K562 (cell line): ENCODE measurements around the gene LRRC37A3. TPM values are rescaled to one million over a fixed set of nuclear protein-coding genes. Genes with fewer than 3 reads are reported as not detected.
"Not testable (repeated sequence)": the region's sequence is repeated elsewhere in the genome, so short reads cannot be mapped to it uniquely, and the experiment has no call there.

Source experiments
- ATAC-seq: fragments of 200-7000 bp; cut with Tn5 transposase; 3 replicates; pipeline ENCODE4 v1.9.1; 2020; ENCODE audit warnings: moderate library complexity
- BruUV-seq: library from RNA; stranded (reverse); fragments of 400-500 nt; replicated peaks from 2 replicates; lab custom pipeline; 2021; lab: Mats Ljungman, UMichigan
- CTCF ChIA-PET: fragments of 300-600 bp; formaldehyde crosslinking; extraction: SDS; loops from one replicate; lab custom pipeline; 2021; ENCODE audit warnings: low intra/inter-chr PET ratio; lab: Yijun Ruan, JAX
- POLR2A ChIA-PET: fragments of 300-600, 350-650 bp; sonication (Branson Sonifier 250); formaldehyde crosslinking; extraction: SDS; loops from one replicate; lab custom pipeline; 2021; ENCODE audit warnings: antibody characterized with exemption, inconsistent platforms; lab: Yijun Ruan, JAX
- DNase-seq, 4 experiments: peaks; one replicate each; pipeline versions ENCODE4 v3.0.0 to v3.0.0-alpha.2; 2011 to 2018; ENCODE audit warnings: low spot score in 3 of 4, mixed read lengths in 3 of 4; ENCODE audit errors: extremely low read depth in 1 of 4
- FAIRE-seq: peaks from 2 replicates; lab custom pipeline; 2011; peaks lifted over from hg19 to GRCh38; lab: Jason Lieb, UNC
- H2AFZ ChIP-seq: 2 replicates; pipeline ENCODE4 v1.6.0; 2011; ENCODE audit warnings: low read depth, low read length, control low read depth, inconsistent platforms
- H3K27ac ChIP-seq: fragments of 200-600 bp; 3 replicates; pipeline ENCODE4 v1.8.0; 2011; ENCODE audit warnings: low read depth, mild to moderate bottlenecking, control low read depth, inconsistent platforms, low read length, moderate library complexity, mixed read lengths; ENCODE audit errors: extremely low read depth
- H3K27me3 ChIP-seq, 2 experiments: fragments of 300-600 bp in 1 of 2; 2 replicates in 1 of 2; 3 replicates in 1 of 2; pipeline versions ENCODE4 v1.6.0 to v1.8.0; 2011; ENCODE audit warnings: inconsistent platforms in 2 of 2, low read length in 2 of 2, mild to moderate bottlenecking in 1 of 2, mixed read lengths in 1 of 2, moderate library complexity in 1 of 2; ENCODE audit not compliant: control insufficient read depth in 2 of 2, insufficient read depth in 2 of 2
- H3K36me3 ChIP-seq: fragments of 300-600 bp; 3 replicates; pipeline ENCODE4 v1.8.0; 2011; ENCODE audit warnings: mild to moderate bottlenecking, low read length, inconsistent platforms; ENCODE audit not compliant: control insufficient read depth, insufficient read depth
- H3K4me1 ChIP-seq, 2 experiments: fragments of 200-600 bp in 1 of 2; replicated peaks in 1 of 2; 2 replicates in 1 of 2; 3 replicates in 1 of 2; pipeline versions ENCODE4 v1.5.1 to v1.8.0; 2011; ENCODE audit warnings: inconsistent platforms in 2 of 2, low read length in 2 of 2, mild to moderate bottlenecking in 1 of 2, mixed read lengths in 1 of 2, moderate library complexity in 1 of 2; ENCODE audit not compliant: control insufficient read depth in 2 of 2, insufficient read depth in 2 of 2
- H3K4me2 ChIP-seq: 2 replicates; pipeline ENCODE4 v1.6.1; 2011; ENCODE audit warnings: low read length, control low read depth, inconsistent platforms, mixed read lengths; ENCODE audit not compliant: insufficient read depth
- H3K4me3 ChIP-seq: fragments of 200-600 bp; sonication (generic), shearing (Covaris generic); 2 replicates; pipeline ENCODE4 v1.5.1; 2016; ENCODE audit warnings: control low read depth, inconsistent platforms
- H3K79me2 ChIP-seq: fragments of 200-600 bp; 3 replicates; pipeline ENCODE4 v1.8.0; 2011; ENCODE audit warnings: low read length, inconsistent platforms; ENCODE audit not compliant: control insufficient read depth, insufficient read depth
- H3K9ac ChIP-seq, 2 experiments: 2 replicates each; pipeline versions ENCODE4 v1.6.0 to v1.6.1; 2011; ENCODE audit warnings: low read depth in 2 of 2, low read length in 2 of 2, control low read depth in 1 of 2, inconsistent platforms in 1 of 2, mild to moderate bottlenecking in 1 of 2, mixed read lengths in 1 of 2; ENCODE audit not compliant: insufficient read depth in 1 of 2
- H3K9me1 ChIP-seq: one replicate; pipeline ENCODE4 v1.6.0; 2011; ENCODE audit warnings: inconsistent platforms, mild to moderate bottlenecking, low read length, moderate library complexity; ENCODE audit not compliant: control insufficient read depth, insufficient read depth
- H3K9me3 ChIP-seq: replicated peaks from 2 replicates; pipeline ENCODE4 v1.5.1; 2011; ENCODE audit warnings: low read depth, low read length, inconsistent platforms; ENCODE audit not compliant: control insufficient read depth, insufficient read depth
- H4K20me1 ChIP-seq: replicated peaks from 2 replicates; pipeline ENCODE4 v1.6.1; 2011; ENCODE audit warnings: low read length, inconsistent platforms, mixed read lengths; ENCODE audit not compliant: control insufficient read depth, insufficient read depth
- DMBX1 ChIP-seq: fragments of 250-450 bp; sonication (Bioruptor Pico); IDR thresholded peaks from 2 replicates; pipeline ENCODE4 v1.8.0; 2022; ENCODE audit warnings: inconsistent platforms, mild to moderate bottlenecking, moderate library complexity, borderline replicate concordance
- FOSL1 ChIP-seq: fragments of 200-800 bp; sonication (Bioruptor generic); conservative IDR thresholded peaks from 2 replicates; pipeline ENCODE4 v1.6.1; 2016; ENCODE audit warnings: missing genetic modification characterization, missing compliant biosample characterization
- MAFG ChIP-seq: fragments of 450-650 bp; conservative IDR thresholded peaks from 2 replicates; pipeline ENCODE4 v1.6.1; 2016; ENCODE audit warnings: missing genetic modification characterization, missing compliant biosample characterization
- MEF2D ChIP-seq: conservative IDR thresholded peaks from 2 replicates; pipeline ENCODE4 v1.6.1; 2016; ENCODE audit warnings: low read depth, missing genetic modification characterization, missing compliant biosample characterization
- NR2C1 ChIP-seq, 2 experiments: fragments of 450-650 bp; IDR thresholded peaks; 2 replicates each; pipeline ENCODE4 v1.6.1; 2017; ENCODE audit warnings: mild to moderate bottlenecking in 2 of 2, antibody characterized with exemption in 1 of 2, inconsistent platforms in 1 of 2, missing compliant biosample characterization in 1 of 2, missing genetic modification characterization in 1 of 2
- PTRF ChIP-seq: fragments of 450-650 bp; IDR thresholded peaks from 2 replicates; pipeline ENCODE4 v1.6.1; 2016; ENCODE audit warnings: mild to moderate bottlenecking, missing genetic modification characterization, missing compliant biosample characterization
- PTTG1 ChIP-seq: fragments of 450-650 bp; IDR thresholded peaks from 2 replicates; pipeline ENCODE4 v1.6.1; 2016; ENCODE audit warnings: low read depth, mild to moderate bottlenecking, missing genetic modification characterization, missing compliant biosample characterization
- PYGO2 ChIP-seq: fragments of 450-650 bp; IDR thresholded peaks from 2 replicates; pipeline ENCODE4 v1.6.1; 2016; ENCODE audit warnings: mild to moderate bottlenecking, missing genetic modification characterization, moderate library complexity, missing compliant biosample characterization
- SMAD4 ChIP-seq: fragments of 250-450 bp; sonication (Bioruptor Pico); conservative IDR thresholded peaks from 2 replicates; pipeline ENCODE4 v1.8.0; 2021; ENCODE audit warnings: inconsistent platforms, mild to moderate bottlenecking, moderate library complexity
- WGBS: fragments of 100-300 bp; shearing (Covaris generic); methylation state at CpG from one replicate; pipeline ENCODE4 v1.1.6; 2016; ENCODE audit warnings: low coverage, mixed read lengths; ENCODE audit not compliant: insufficient coverage; ENCODE audit errors: missing lambda C conversion rate; 5-methylcytosine and 5-hydroxymethylcytosine counted together
- in situ Hi-C: fragments of 300-500 bp; cut with MboI; formaldehyde crosslinking; loops from 4 replicates; pipeline ENCODE4 v1.15.0; 2018; ENCODE audit warnings: inconsistent platforms, mixed read lengths
- intact Hi-C: fragments of 100-400 bp; cut with micrococcal nuclease; formaldehyde crosslinking; loops from 2 replicates; pipeline ENCODE4 v1.14.2; 2022
- polyA plus RNA-seq, 8 experiments: library from polyadenylated mRNA; depleted of rRNA in 4 of 8; stranded (reverse) in 5 of 8; unstranded in 3 of 8; fragments of >200 nt; fragmentation: Nextera tagmentation in 2 of 8; fragmentation: Illumina TruSeq in 1 of 8; extraction: Ambion mirVana in 2 of 8; extraction: Trizol in 1 of 8; gene quantifications; 2 replicates each; pipeline versions ENCODE4 v1.2.1 to v1.2.3, GENCODE V29; 2011 to 2014; ENCODE audit warnings: inconsistent platforms in 1 of 8, missing spikeins in 1 of 8
- total RNA-seq, 7 experiments: library from RNA; depleted of rRNA in 6 of 7; stranded (reverse); fragments of >200 nt in 6 of 7; fragmentation: Illumina TruSeq in 2 of 7; extraction: Trizol in 2 of 7; gene quantifications; 2 replicates each; pipeline versions ENCODE4 v1.2.1 to v1.2.3, GENCODE V29; 2011 to 2021; ENCODE audit warnings: low replicate concordance in 1 of 7
- TF ChIP-seq, protein P1 (sequence below): fragments of 450-650 bp; conservative IDR thresholded peaks from 2 replicates; pipeline ENCODE4 v1.6.1; 2016; ENCODE audit warnings: missing genetic modification characterization, low read depth, mild to moderate bottlenecking, missing compliant biosample characterization, moderate library complexity
- TF ChIP-seq, protein P2 (sequence below): fragments of 450-650 bp; IDR thresholded peaks from 2 replicates; pipeline ENCODE4 v1.6.1; 2017; ENCODE audit warnings: antibody characterized with exemption, mild to moderate bottlenecking
- TF ChIP-seq, protein P3 (sequence below): fragments of 450-650 bp; conservative IDR thresholded peaks from 2 replicates; pipeline ENCODE4 v1.6.1; 2016; ENCODE audit warnings: missing genetic modification characterization, low read depth, mild to moderate bottlenecking, control low read depth, missing compliant biosample characterization

The LRRC37A3 gene
- total and polyA plus RNA-seq, 9 of the 15 experiments (the other 6 are each of a cell fraction or from before 2014, with no cell fraction given): 0.14 to 5.9 (median 2.2) TPM

- H3K9ac ChIP-seq; H4K20me1 ChIP-seq; ATAC-seq; H3K4me2 ChIP-seq; FAIRE-seq; H3K27me3 ChIP-seq; in situ Hi-C loops; POLR2A ChIA-PET; DNase-seq; H3K9me1 ChIP-seq; H3K36me3 ChIP-seq; H3K4me1 ChIP-seq; H3K79me2 ChIP-seq; H3K4me3 ChIP-seq; intact Hi-C loops; H3K9me3 ChIP-seq; TF ChIP-seq NR2C1 (IDR thresholded peaks at IDR 0.05): not testable (repeated sequence)
- 96% methylated on average over 2 of the region's 6 CpGs for WGBS
- TF ChIP-seq MAFG (tag) (0 out of 2 replicates have a peak, but pooled peaks have one; percentile 7), PYGO2 (0 out of 2 replicates have a peak, but pooled peaks have one; percentile 61), DMBX1 (CRISPR knock-in tag) (0 out of 2 replicates have a peak, but pooled peaks have one; percentile 31), PTTG1 (tag) (peak; percentile 71), FOSL1 (tag) (peak; percentile 46), PTRF (tag) (peak; percentile 74), SMAD4 (CRISPR knock-in tag) (peak; percentile 41; the same call in 1 of the 2 replicates), NR2C1 (tag; IDR thresholded peaks at IDR 0.05) (peak; percentile 42; the same call in 1 of the 2 replicates), MEF2D (peak; percentile 71)
- TF ChIP-seq, protein P1, sequence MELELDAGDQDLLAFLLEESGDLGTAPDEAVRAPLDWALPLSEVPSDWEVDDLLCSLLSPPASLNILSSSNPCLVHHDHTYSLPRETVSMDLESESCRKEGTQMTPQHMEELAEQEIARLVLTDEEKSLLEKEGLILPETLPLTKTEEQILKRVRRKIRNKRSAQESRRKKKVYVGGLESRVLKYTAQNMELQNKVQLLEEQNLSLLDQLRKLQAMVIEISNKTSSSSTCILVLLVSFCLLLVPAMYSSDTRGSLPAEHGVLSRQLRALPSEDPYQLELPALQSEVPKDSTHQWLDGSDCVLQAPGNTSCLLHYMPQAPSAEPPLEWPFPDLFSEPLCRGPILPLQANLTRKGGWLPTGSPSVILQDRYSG: peak; percentile 68; the same call in 1 of the 2 replicates
- TF ChIP-seq, protein P2, sequence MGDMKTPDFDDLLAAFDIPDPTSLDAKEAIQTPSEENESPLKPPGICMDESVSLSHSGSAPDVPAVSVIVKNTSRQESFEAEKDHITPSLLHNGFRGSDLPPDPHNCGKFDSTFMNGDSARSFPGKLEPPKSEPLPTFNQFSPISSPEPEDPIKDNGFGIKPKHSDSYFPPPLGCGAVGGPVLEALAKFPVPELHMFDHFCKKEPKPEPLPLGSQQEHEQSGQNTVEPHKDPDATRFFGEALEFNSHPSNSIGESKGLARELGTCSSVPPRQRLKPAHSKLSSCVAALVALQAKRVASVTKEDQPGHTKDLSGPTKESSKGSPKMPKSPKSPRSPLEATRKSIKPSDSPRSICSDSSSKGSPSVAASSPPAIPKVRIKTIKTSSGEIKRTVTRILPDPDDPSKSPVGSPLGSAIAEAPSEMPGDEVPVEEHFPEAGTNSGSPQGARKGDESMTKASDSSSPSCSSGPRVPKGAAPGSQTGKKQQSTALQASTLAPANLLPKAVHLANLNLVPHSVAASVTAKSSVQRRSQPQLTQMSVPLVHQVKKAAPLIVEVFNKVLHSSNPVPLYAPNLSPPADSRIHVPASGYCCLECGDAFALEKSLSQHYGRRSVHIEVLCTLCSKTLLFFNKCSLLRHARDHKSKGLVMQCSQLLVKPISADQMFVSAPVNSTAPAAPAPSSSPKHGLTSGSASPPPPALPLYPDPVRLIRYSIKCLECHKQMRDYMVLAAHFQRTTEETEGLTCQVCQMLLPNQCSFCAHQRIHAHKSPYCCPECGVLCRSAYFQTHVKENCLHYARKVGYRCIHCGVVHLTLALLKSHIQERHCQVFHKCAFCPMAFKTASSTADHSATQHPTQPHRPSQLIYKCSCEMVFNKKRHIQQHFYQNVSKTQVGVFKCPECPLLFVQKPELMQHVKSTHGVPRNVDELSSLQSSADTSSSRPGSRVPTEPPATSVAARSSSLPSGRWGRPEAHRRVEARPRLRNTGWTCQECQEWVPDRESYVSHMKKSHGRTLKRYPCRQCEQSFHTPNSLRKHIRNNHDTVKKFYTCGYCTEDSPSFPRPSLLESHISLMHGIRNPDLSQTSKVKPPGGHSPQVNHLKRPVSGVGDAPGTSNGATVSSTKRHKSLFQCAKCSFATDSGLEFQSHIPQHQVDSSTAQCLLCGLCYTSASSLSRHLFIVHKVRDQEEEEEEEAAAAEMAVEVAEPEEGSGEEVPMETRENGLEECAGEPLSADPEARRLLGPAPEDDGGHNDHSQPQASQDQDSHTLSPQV: peak; percentile 86
- TF ChIP-seq, protein P3, sequence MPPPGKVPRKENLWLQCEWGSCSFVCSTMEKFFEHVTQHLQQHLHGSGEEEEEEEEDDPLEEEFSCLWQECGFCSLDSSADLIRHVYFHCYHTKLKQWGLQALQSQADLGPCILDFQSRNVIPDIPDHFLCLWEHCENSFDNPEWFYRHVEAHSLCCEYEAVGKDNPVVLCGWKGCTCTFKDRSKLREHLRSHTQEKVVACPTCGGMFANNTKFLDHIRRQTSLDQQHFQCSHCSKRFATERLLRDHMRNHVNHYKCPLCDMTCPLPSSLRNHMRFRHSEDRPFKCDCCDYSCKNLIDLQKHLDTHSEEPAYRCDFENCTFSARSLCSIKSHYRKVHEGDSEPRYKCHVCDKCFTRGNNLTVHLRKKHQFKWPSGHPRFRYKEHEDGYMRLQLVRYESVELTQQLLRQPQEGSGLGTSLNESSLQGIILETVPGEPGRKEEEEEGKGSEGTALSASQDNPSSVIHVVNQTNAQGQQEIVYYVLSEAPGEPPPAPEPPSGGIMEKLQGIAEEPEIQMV (tag): 0 out of 2 replicates have a peak, but pooled peaks have one; percentile 34
- TF ChIP-seq, all 486 proteins: peak for 12; not testable (repeated sequence) for 474
- H2AFZ ChIP-seq, CTCF ChIA-PET, H3K27ac ChIP-seq, BruUV-seq: not testable (repeated sequence)
Observed at GRCh38 chr17:64929419-64930209, 10.3 kb upstream of the LRRC37A3 start.
